Transverse colon (tissue), 3 donors: ENCODE measurements around the gene FBXO8.

ENCODE experiments used
- POLR2A ChIP-seq: fragments of 450-650 bp; IDR thresholded peaks from one replicate; pipeline ENCODE4 v1.6.1; 2016; ENCODE audit warnings: antibody characterized with exemption, mild to moderate bottlenecking, moderate library complexity
- TF ChIP-seq, protein P1 (sequence below), 5 experiments: fragments of 200-600 bp in 3 of 5; fragments of 450-650 bp in 2 of 5; sonication (generic) in 3 of 5; IDR thresholded peaks; 1 replicate in 2 of 5; 2 replicates in 3 of 5; pipeline ENCODE4 v1.5.1; 2016 to 2017; ENCODE audit warnings: antibody characterized with exemption in 5 of 5, inconsistent platforms in 3 of 5, mild to moderate bottlenecking in 2 of 5, moderate library complexity in 1 of 5

DNA sequence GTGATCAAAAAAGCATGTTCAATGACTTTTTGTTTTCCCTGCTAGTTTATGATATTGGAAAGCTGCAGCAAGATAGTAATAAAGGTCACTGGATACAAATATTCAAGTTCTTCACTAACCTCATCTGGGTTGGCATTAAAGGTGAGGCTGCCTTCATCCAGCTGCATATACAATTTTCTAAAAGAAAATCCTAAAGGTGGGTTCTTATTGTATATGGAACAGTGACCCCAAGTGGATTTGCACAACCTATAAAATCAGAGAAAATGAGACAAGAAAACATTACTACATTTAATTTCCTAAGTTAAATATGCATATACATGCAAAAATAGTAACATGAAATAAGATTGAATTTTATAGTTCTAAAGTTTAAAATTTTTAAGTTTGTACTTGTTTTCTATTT, 23.9 kb downstream of the FBXO8 start:
- TF ChIP-seq, protein P1, sequence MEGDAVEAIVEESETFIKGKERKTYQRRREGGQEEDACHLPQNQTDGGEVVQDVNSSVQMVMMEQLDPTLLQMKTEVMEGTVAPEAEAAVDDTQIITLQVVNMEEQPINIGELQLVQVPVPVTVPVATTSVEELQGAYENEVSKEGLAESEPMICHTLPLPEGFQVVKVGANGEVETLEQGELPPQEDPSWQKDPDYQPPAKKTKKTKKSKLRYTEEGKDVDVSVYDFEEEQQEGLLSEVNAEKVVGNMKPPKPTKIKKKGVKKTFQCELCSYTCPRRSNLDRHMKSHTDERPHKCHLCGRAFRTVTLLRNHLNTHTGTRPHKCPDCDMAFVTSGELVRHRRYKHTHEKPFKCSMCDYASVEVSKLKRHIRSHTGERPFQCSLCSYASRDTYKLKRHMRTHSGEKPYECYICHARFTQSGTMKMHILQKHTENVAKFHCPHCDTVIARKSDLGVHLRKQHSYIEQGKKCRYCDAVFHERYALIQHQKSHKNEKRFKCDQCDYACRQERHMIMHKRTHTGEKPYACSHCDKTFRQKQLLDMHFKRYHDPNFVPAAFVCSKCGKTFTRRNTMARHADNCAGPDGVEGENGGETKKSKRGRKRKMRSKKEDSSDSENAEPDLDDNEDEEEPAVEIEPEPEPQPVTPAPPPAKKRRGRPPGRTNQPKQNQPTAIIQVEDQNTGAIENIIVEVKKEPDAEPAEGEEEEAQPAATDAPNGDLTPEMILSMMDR (IDR thresholded peaks at IDR 0.05) = no peak
- no peak for TF ChIP-seq POLR2A
